CD4-positive, alpha-beta T cell treated with Interleukin-1 beta for 1 hour (primary cell): ENCODE data around the gene RTF2.

Experiments
- DNase-seq, 2 donors: peaks; one replicate each; pipeline ENCODE4 v3.0.0-alpha.2; 2020 to 2022

RTF2 gene

DNA sequence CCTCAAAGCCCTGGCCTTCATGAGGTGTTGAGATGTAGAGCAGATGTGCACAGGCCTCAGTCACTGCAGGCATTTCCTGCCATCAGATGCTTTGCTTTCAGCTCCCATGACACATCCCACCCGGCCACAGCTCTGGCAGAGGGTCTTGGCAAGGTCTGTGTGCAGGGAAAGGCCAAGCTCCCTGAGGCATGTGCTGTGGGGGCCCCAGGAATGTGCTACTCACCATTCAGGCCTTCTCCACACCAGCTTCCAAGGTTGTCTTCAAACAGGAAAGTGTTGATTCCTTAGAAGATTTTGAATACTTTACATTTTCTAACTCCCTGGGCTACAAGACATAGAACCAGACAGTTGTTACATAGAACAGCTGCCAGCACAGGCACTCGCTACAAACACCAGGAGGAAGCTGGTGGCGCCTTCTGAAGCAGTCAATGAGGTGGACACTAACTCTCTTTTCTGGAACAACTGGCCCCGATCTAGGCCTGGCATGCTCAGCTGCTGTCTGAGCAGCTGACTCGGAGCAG lies 28.6 kb upstream of the RTF2 start:
- no peak for DNase-seq

DNA sequence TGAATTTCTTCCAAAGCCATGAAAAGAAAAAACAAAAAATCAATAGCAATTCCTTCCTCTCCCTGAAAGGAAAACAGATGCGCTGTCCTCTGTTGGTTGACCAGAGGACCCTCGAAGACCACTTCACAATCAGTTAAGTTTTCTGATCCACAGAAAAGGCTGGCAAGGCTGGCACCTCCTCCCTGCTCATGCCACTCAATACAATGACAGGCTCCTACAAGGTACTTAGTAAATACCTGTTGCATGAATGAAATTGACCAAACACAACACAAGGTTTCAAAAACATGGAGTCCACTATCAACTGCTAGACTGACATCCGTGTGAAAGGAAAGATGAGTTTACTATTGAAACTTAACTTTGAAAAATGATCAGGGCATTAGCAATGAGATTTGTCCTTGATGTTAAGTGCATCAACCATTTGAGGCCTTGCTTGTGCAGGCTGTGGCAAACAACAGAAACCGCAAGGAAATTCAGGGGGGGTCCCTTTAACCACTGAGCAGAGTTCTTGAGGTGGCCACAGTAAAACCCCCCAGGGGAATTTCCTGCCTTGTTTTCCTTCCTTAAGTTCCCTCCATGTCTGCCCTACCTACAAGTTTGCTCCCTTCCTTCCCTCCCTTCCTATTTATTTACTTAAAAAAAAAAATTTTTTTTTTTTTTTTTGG lies 27.9 kb upstream of the RTF2 start:
- peak; percentile 50 to 70 for DNase-seq

DNA sequence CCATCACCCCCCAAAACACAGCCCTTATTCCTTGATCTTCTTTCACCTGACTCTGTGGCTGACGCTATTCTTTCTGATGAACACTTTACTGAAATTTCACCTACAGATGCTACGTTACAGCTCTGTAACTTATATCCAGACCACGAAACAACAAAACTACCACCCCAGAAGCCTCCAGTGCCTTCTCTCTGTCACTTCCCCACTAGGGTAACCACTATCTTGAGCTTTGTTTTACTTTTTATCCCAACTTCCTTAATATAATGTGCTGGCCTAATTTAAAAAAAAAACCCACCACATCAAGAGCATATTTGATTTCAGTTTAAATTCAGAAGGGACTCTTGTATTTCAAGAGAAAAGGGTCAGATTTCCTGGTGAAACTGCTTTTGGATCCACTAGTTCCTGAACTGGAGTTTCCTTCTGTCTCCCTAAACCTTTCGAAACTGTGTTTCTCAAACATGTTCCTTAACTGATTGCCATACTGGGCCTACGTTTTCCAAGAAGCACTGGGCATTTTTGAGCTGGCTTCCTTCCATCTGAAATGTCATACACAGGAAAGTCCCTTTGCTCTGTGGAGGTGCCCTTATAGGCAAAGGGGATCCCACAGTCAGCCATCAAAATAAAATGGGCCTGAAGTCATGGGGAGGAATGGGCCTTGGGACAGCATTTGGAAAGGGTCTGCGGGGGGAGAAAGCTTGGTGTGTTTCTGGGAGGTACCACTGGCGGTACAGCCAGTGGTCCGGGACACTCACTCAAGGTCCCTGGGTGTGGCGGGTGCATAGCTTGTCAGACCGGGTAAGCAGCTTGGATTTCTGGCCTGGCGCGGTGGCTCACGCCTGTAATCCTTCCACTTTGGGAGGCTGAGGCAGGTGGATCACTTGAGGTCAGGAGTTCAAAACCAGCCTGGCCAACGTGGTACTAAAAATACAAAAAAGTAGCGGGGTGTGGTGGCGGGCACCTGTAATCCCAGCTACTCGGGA lies 25.8 kb upstream of the RTF2 start:
- DNase-seq, result no peak

DNA sequence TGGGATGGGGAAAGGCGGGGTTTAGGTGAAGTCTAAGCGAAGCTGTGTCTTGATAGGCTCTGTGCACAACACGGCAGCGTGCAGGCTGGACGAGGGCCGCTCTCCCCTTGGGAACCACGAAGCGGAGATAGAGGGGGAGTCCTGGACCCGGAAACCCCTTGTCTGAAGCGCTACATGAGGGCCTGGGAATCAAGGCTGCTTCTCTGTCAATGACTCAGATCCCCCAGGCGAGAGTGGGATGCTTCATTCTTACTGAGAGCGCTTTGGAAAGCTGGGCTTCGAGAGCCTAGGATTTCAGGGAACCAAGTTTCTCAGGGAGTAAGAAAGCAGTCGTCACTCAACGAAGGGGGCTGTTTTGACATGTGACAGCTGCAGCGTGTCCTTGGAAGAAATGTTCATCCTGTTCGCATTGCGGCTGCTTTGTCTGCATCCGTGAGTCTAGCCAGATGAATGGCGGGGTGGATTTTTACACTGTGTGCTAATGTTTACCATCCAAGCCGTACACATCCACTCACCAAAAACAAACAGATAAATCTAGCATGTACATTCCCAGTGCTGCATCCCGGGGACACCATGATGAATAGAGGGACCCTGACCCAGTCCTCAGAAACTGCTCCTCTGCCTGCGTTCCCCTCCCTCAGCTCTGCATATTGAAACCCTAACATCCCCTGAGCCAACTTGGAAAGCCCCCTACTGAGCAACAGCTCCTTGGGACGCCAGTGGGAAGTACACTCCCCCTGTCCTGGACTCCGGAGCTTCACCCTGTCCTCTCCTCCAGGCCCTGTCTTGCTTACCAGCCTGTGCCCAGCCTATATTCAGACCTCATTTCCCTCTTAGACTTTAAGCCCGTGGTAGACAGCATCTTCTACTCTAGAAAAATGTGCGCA lies 24.5 kb upstream of the RTF2 start:
- no peak for DNase-seq

DNA sequence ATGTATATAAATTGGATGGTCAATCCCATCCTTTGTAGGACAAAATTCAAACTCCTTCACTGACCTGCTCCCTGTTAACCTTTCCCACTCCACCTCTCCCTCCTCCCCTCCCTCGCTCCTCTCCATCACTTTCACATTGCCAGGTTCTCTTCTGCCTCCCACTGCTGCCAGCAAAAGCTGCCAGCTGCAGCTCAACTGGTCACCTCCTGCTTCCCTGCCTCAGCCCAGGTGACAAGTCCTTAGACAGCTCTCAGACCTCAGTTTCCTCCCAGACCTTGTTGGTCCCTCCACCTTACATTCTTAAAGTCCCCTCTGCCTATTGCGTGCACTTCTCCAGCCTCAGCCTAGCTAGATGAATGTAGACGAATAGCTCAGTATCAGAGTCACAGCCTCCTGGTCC lies 23.3 kb upstream of the RTF2 start:
- DNase-seq, result no peak

DNA sequence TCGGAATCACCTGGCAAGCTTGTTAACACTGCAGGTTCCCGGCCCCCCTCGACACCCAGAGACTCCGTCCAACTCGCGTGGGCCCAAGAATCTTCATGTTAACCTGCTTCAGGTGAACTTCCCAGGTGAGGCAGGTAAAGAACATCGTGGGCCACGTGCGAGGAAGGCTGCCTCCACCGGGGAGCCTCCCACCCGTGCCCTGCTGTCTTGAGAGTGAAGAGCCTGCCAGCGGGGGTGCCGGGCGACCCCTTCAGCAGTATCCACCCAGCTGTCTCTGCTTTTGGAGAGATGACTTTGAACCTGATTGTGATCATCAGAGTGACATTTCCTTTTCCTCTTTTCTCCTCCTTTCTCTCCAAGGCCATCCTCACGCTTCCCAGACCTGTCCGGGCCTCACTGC lies 22.9 kb upstream of the RTF2 start:
- DNase-seq, result no peak

DNA sequence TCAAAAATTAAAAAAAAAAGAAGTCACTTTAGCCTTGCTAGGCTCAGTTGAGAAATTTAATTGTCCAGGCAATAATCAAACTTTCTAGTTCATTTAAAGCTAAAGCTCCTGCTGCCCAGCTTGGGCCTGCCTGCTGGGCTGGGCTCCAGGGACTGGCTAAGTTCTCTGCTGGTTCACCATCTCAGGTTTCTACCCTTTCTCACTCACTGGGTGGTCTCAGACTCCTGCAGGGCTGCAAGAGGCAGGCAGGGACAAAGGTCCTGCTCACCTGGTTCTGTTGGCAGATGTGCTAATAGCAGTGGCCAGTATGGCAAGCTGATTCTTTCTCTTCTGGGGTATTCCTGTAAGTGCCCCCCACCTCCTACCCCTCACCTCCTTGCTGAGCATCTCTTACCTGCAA lies 21.2 kb upstream of the RTF2 start:
- DNase-seq, result no peak

DNA sequence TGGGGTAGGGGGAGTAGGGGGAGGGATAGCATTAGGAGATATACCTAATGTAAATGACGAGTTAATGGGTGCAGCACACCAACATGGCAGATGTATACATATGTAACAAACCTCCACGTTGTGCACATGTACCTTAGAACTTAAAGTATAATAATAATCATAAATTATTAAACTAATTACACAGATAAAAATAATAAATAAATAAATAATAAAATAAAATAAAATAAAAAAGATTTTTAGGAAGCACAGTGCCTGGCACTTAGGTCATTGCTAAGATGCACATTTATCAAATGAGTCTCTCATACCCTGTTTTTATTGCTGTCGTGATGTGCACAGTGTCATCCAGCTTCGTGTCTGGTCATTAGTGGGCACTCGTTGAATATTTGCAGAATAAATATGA lies 19.0 kb upstream of the RTF2 start:
- DNase-seq, result no peak

DNA sequence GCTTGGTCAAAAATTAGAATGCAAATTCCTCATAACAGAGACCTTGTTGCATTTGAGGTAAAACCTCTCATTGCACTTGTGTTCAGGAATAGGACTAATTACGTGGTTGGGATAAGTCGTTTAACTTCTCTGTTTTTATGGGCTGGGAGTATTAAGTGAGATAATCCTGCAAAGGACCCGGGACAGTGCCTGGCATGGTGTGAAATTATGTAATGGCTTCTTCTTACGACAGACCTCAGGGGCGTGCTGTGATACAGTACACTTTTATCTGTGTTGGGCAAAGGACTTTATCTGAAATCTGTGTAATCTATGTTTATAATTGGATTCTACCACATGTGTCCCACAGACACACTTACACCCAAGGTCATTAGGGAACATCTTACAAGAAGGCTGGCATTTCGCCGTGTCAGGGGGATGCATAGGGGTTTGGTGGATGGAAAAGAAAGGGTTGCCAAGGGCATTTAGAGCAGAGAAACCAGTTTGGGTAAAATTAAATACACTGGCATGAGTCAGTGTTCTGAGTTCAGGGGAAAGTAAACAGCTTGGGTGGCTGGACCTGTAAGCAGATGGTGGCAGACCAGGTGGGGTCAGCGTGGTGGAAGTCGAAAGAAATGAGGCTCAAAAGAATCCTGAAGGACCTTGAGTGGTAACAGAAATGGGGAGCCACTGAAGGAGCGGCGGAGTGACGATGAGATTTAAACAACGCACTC lies 17.2 kb upstream of the RTF2 start:
- no peak for DNase-seq

DNA sequence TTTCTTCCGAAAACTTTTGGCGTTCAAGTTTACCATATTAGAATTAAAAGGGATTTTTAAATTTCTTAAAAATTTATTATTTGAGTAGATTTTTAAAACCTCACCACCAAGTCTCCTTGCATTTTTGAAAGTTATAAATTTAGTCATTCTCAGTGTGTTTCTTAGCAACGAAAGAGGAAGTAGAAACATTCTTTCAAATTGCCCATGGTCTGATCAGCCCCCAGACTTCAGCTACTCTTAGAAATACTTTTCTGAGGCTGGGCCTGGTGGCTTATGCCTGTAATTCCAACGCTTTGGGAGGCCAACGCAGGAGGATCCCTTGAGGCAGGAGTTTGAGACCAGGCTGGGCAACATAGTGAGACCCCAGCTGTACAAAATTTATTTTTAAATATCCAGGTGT lies 15.1 kb upstream of the RTF2 start:
- no peak for DNase-seq

DNA sequence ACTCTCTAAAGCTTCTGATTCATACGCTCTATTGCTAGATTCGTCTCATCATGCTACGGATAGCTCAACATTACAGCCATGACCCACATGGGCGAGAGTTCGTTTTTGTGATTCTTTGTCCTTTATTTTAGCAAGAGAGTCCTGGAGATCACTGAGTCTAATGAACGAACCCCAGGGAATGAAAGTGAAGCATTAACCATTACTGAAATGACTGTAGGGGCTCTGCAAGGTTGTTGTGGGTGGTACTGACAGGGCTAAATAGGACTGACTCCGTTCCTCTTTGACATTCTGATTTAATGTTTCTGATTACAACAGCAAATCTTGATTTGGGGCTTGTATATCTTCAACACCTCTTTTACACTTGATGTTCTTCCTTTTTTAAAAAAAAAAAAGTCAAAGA lies 13.7 kb upstream of the RTF2 start:
- no peak for DNase-seq

DNA sequence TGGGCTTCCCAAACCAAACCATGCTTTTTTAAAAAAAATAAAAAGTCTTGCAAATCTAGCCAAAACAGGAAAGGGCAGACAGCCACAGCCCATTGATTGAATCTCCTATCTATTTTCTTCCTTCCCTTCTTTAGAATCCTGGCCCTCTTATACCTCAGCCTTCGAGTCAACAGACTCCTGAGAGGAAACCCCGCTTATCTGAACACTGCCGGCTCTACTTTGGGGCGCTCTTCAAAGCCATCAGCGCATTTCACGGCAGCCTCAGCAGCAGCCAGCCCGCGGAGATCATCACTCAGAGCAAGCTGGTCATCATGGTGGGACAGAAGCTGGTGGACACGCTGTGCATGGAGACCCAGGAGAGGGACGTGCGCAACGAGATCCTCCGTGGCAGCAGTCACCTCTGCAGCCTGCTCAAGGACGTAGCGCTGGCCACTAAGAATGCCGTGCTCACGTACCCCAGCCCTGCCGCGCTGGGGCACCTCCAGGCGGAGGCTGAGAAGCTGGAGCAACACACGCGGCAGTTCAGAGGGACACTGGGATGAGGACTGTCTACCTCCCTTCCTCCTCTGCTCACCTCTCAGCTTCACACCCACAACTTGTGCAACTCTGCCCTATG lies 10.1 kb upstream of the RTF2 start:
- DNase-seq, result no peak

DNA sequence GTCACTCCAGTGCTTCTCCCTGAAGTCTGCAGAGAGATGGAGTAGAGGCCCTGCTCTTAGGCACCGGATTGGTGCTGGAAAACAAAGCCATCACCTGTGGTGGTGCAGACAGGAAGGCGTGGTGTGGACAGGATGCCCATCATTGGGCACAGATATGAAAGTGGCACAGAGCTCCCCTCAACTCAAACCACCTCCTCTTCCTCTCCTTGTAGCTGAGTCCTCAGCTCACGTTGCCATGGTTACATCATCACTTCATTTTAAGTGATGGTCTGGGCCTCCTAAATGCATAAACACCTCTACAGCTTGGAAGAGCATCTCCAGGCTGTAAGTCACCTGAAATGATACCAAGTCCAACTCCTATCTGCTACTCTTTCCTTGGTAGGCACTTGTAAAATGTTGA lies 8.0 kb upstream of the RTF2 start:
- DNase-seq, result peak; percentile 71 to 81

DNA sequence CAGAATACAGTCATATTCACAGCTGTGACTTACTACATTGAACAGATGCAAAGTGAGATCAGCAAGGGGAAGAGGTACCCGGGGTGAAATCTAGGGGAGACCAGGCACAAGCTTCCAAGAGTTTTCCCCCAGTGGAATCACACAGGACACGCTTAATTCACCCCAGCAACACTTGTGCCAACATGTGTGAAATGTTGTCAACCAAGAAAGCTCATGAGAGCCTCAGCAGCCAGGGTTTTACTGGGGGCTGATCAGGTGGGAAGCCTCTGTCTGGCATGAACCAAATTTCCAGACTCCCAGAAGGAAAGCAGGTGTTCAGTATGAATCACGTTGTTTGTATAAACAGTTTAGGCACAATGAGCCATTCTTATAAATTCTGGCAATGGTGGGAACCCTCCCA lies 6.9 kb upstream of the RTF2 start:
- DNase-seq, result no peak

DNA sequence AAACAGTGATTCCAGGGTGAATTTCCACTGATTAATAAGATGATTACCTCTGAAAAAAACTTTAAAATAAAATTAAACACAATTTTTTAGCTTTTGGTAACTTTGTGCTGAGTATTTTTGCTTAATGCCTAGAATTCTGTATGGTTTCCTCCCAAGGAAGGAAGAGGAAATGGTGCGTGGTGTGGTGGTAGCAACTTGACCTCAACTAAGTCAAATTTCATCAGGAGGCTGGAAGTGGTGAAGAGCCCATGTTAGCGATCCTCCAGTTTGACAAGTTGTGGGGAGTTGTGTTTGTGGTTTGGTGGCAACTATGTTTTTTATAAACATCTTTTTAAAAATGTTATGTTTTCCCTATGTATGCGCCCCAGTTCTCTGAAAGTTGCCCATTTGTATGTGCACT lies 5.0 kb upstream of the RTF2 start:
- DNase-seq, result peak; percentile 19 to 40

DNA sequence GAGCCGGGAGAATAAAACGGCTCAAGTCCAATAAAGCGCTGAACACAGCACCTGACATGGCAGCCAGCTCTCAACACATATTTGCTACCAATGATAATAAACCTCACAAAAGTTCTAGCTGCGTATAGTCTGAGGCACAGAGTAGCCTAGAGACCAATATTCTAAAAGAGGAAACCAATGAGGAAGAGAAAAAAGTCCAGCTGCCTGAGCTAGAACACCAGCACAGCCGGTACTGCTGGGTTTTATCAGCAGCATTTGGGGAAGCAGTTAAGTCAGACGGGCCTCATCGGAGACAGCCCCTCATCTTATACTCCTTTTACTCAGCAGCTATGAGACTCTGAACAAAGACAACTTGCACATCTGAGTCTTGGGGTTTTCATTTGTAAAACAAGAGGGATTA lies 2.4 kb upstream of the RTF2 start:
- peak in 1 of 2 donors; percentile 48 for DNase-seq

DNA sequence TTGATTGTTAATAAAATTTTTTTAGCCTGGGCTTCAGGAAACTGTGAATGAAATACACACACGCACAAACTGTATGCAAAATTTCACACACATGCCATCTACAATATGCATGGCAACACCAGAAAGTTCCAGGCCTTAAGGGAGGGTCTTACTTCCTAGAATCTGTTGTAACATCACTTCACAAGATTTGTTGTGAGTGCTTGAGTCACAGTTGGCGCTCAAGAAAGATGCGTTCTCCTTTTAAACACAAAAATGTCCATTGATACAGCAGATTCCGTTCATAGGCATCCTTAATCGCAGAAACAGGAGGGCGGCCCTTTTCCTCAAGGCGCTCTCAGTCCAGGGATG lies 485 bp upstream of the RTF2 start:
- DNase-seq, result no peak

DNA sequence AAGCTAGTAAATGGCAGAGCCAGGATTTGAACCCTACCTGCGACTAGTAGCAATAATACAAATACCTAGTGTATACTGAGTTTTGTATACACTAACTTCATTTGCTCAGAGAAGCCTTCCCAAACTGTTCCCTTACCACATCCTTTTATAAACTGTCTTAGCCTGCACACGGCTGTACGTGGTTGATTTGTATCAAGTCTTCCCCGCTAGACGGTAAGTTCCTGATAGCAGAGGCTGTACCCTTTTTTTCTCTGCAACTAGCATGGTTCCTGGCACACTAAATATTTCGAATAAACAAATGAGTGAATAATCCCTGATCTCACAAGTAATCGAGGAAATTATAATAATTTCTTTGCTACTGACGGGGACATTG lies 636 bp downstream of the RTF2 start:
- DNase-seq, result no peak

DNA sequence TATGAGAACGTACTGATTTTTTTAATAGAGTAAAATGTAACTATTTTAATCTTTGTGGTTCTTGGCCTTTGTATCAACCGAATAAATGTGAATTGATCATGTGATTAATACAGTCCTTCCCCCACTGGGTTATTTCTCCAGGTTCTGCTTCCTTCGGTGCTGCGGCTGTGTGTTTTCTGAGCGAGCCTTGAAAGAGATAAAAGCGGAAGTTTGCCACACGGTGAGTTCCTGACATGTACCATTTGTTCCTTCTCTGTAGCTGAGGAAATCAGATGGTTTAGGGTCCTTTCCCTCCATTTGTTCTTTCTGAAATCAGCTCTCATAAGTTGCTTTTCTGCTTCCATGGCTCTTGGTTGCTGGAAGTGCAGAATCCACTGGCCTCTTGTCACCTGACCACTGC lies 15.5 kb downstream of the RTF2 start:
- peak; percentile 20 to 25 for DNase-seq

DNA sequence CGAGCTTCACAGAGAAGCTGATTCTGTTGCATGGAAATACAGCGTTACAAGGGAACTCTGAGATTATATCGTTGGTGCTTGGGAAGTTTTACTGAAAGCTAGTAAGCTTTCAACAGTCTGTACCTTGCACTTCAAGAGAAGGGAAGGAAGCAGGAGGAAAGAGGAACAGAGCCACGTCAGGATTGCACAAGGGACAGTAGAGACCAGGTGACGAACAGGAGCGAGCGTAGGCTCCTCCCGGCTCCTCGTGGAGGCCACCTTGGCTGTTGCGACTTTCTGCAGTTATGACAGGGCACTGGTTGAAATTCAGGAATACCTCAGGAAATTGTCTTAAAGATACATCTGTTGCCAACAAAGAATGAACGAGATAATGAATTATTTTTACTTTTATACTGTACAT lies 18.8 kb downstream of the RTF2 start:
- DNase-seq, result peak in 1 of 2 donors; percentile 10

DNA sequence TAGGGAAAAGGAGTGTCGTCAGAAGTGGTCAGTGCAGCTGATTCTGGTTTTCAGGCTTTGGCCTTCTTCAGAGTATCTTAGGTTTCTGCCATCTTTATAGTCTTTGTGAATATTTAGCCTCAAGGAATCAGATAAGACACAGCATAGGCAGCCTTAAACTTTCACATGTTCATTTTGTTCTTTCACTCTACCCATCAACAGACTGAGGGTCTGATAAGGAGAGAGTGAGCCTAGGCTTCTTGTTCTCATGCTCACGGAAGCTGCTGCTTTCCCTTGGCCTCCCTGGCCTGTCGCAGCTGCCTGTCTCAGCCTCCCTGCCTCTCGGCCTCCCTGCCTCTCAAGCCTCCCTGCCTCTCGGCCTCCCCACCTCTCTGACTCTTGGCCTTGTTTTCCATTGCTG lies 20.1 kb downstream of the RTF2 start:
- DNase-seq, result no peak

DNA sequence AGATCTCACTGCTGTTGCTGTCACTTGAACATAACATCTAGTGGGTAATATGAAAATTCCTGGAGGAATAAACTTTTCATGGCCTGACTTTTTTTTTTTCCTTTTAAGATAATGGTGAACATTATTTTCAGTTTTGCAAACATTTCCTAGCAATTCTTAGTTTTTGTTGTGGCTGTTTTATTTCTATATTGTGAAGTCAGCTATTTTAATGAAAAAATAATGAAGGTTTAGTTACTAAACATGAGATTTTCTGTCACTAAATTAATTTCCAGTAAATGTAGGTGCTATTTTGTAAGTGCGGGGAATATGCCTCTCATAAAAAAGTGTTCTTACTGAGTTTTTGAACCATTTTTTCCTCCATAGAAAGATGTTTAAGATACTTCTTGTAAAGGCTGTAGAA lies 32.7 kb downstream of the RTF2 start:
- DNase-seq, result no peak
